Measurements from ENCODE around the gene GPR183. TPM values are rescaled to one million over a fixed set of nuclear protein-coding genes. Genes with fewer than 3 reads are reported as not detected.

The GPR183 gene
- total and polyA plus RNA-seq, 10 of the 15 experiments (the other 5 are each of a cell fraction or from before 2014, with no cell fraction given), result 134 to 669 (median 225) TPM

DNA sequence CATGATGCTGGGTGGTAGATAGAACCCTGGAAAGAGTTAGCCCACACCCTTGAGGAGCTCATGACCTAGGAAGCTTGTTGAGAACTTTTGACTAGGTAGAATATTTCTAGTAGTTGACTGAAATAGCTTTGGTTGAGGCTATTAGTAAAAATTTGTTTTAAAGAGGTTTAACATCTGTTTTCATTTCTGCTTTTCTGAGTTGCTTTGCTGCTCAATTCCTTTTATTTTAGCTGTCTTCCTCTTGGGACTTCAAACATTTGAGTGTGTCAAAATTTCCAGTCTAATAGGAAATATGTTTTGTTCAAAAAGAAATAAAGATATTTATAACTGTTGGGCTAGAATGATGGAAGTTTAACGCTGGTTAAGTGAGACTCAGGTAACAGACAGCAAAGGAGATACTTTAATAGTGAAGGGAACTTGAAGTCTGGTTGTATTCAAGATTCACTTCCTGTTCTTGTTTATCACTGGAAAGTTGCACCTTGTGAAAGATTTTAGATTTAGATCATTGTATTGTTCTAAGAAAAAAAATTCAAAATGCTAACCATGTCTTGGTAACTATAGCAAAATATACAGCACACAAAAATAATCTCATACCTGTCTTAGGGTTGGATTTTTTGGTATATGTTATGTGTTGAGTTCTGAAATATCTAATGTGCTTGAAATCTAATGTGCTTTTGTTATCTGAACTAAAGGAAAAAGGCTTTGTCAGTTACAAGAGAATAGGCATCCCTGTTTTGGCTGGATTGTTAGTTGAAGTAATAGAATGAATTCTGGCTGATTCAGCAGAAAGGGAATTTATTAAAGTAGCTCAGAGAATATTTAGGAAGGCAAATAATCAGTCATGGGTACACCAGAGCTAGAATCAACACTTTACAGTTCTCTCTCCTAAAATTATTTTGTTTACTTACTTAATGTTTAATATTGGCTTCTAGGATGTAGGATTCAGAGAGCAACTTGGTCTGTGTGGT, 24.7 kb downstream of the GPR183 start (continued):
- TF ChIP-seq BHLHE40 (IDR thresholded peaks at IDR 0.05; ENCODE audit: borderline replicate concordance in 1 of 2, low read depth in 2 of 2, low read length in 1 of 2), result peak in 1 of 2 experiments; percentile 3; a peak in 1 of 4 replicates
- no peak for TF ChIP-seq HCFC1 (IDR thresholded peaks at IDR 0.05; ENCODE audit: low read length)
- TF ChIP-seq HDAC6 (IDR thresholded peaks at IDR 0.05; ENCODE audit: unreplicated experiment), result no peak
- peak; percentile 81 for TF ChIP-seq RUNX3 (IDR thresholded peaks at IDR 0.05; ENCODE audit: low read length)
- no peak for TF ChIP-seq YBX1 (IDR thresholded peaks at IDR 0.05)
- TF ChIP-seq MXI1 (IDR thresholded peaks at IDR 0.05; ENCODE audit: low read depth, low read length), result 0 out of 2 replicates have a peak, but pooled peaks have one; percentile 5
- TF ChIP-seq, protein P1, sequence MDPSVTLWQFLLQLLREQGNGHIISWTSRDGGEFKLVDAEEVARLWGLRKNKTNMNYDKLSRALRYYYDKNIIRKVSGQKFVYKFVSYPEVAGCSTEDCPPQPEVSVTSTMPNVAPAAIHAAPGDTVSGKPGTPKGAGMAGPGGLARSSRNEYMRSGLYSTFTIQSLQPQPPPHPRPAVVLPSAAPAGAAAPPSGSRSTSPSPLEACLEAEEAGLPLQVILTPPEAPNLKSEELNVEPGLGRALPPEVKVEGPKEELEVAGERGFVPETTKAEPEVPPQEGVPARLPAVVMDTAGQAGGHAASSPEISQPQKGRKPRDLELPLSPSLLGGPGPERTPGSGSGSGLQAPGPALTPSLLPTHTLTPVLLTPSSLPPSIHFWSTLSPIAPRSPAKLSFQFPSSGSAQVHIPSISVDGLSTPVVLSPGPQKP (IDR thresholded peaks at IDR 0.05; ENCODE audit: low read depth, low read length), result no peak
- TF ChIP-seq, protein P2, sequence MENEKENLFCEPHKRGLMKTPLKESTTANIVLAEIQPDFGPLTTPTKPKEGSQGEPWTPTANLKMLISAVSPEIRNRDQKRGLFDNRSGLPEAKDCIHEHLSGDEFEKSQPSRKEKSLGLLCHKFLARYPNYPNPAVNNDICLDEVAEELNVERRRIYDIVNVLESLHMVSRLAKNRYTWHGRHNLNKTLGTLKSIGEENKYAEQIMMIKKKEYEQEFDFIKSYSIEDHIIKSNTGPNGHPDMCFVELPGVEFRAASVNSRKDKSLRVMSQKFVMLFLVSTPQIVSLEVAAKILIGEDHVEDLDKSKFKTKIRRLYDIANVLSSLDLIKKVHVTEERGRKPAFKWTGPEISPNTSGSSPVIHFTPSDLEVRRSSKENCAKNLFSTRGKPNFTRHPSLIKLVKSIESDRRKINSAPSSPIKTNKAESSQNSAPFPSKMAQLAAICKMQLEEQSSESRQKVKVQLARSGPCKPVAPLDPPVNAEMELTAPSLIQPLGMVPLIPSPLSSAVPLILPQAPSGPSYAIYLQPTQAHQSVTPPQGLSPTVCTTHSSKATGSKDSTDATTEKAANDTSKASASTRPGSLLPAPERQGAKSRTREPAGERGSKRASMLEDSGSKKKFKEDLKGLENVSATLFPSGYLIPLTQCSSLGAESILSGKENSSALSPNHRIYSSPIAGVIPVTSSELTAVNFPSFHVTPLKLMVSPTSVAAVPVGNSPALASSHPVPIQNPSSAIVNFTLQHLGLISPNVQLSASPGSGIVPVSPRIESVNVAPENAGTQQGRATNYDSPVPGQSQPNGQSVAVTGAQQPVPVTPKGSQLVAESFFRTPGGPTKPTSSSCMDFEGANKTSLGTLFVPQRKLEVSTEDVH (IDR thresholded peaks at IDR 0.05; ENCODE audit: low read depth, partially characterized antibody), result no peak
- TF ChIP-seq, protein P3, sequence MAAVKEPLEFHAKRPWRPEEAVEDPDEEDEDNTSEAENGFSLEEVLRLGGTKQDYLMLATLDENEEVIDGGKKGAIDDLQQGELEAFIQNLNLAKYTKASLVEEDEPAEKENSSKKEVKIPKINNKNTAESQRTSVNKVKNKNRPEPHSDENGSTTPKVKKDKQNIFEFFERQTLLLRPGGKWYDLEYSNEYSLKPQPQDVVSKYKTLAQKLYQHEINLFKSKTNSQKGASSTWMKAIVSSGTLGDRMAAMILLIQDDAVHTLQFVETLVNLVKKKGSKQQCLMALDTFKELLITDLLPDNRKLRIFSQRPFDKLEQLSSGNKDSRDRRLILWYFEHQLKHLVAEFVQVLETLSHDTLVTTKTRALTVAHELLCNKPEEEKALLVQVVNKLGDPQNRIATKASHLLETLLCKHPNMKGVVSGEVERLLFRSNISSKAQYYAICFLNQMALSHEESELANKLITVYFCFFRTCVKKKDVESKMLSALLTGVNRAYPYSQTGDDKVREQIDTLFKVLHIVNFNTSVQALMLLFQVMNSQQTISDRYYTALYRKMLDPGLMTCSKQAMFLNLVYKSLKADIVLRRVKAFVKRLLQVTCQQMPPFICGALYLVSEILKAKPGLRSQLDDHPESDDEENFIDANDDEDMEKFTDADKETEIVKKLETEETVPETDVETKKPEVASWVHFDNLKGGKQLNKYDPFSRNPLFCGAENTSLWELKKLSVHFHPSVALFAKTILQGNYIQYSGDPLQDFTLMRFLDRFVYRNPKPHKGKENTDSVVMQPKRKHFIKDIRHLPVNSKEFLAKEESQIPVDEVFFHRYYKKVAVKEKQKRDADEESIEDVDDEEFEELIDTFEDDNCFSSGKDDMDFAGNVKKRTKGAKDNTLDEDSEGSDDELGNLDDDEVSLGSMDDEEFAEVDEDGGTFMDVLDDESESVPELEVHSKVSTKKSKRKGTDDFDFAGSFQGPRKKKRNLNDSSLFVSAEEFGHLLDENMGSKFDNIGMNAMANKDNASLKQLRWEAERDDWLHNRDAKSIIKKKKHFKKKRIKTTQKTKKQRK (IDR thresholded peaks at IDR 0.05; ENCODE audit: low read depth, low read length), result no peak
- TF ChIP-seq, protein P4, sequence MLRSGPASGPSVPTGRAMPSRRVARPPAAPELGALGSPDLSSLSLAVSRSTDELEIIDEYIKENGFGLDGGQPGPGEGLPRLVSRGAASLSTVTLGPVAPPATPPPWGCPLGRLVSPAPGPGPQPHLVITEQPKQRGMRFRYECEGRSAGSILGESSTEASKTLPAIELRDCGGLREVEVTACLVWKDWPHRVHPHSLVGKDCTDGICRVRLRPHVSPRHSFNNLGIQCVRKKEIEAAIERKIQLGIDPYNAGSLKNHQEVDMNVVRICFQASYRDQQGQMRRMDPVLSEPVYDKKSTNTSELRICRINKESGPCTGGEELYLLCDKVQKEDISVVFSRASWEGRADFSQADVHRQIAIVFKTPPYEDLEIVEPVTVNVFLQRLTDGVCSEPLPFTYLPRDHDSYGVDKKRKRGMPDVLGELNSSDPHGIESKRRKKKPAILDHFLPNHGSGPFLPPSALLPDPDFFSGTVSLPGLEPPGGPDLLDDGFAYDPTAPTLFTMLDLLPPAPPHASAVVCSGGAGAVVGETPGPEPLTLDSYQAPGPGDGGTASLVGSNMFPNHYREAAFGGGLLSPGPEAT (IDR thresholded peaks at IDR 0.05; ENCODE audit: low read depth), result peak; percentile 89
- TF ChIP-seq, protein P5, sequence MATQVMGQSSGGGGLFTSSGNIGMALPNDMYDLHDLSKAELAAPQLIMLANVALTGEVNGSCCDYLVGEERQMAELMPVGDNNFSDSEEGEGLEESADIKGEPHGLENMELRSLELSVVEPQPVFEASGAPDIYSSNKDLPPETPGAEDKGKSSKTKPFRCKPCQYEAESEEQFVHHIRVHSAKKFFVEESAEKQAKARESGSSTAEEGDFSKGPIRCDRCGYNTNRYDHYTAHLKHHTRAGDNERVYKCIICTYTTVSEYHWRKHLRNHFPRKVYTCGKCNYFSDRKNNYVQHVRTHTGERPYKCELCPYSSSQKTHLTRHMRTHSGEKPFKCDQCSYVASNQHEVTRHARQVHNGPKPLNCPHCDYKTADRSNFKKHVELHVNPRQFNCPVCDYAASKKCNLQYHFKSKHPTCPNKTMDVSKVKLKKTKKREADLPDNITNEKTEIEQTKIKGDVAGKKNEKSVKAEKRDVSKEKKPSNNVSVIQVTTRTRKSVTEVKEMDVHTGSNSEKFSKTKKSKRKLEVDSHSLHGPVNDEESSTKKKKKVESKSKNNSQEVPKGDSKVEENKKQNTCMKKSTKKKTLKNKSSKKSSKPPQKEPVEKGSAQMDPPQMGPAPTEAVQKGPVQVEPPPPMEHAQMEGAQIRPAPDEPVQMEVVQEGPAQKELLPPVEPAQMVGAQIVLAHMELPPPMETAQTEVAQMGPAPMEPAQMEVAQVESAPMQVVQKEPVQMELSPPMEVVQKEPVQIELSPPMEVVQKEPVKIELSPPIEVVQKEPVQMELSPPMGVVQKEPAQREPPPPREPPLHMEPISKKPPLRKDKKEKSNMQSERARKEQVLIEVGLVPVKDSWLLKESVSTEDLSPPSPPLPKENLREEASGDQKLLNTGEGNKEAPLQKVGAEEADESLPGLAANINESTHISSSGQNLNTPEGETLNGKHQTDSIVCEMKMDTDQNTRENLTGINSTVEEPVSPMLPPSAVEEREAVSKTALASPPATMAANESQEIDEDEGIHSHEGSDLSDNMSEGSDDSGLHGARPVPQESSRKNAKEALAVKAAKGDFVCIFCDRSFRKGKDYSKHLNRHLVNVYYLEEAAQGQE (IDR thresholded peaks at IDR 0.05; ENCODE audit: low read depth, low read length), result no peak
- TF ChIP-seq, protein P6, sequence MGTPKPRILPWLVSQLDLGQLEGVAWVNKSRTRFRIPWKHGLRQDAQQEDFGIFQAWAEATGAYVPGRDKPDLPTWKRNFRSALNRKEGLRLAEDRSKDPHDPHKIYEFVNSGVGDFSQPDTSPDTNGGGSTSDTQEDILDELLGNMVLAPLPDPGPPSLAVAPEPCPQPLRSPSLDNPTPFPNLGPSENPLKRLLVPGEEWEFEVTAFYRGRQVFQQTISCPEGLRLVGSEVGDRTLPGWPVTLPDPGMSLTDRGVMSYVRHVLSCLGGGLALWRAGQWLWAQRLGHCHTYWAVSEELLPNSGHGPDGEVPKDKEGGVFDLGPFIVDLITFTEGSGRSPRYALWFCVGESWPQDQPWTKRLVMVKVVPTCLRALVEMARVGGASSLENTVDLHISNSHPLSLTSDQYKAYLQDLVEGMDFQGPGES (IDR thresholded peaks at IDR 0.05), result no peak
- TF ChIP-seq PML (IDR thresholded peaks at IDR 0.05; ENCODE audit: low read length), result peak; percentile 41; the same call in 1 of the 2 replicates

All from GM12878 (cell line).